ENCODE results near the gene NAT8. TPM values are rescaled to one million over a fixed set of nuclear protein-coding genes. Genes with fewer than 3 reads are reported as not detected.
"Not testable (repeated sequence)": the region's sequence is repeated elsewhere in the genome, so short reads cannot be mapped to it uniquely, and the experiment has no call there.

The NAT8 gene
- total RNA-seq, 6 experiments from 2014 or later: not detected

DNA sequence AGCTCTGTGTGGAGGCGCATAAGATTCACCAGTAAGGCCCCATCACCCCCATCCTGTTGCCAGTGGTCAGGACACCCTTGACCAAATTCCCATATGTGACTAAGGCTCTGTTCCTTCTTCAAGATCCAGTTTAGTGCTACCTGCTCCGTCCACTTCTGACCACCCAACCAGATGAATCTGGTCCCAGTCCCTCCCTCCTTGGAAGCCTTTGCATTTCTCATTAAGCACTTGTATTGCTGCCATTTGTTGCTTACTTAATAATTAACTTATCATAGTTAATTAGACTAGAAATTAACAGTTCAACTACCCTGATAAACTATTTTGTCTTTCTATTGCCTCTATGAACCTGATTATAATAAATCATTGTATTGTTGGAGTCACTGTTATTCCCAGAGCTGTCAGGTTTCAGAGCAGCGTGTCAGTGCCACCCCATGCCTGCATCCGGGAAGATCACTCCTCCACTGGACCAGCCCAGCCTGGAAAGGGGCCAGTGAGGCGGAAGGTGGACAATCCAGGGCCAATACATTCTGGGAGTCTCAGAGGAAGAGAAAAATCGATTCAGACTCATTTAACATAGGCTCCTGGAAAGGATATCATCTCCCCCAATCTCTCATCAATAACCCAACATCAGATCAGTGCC lies 9.5 kb upstream of the NAT8 start:
- DNase-seq: no peak

DNA sequence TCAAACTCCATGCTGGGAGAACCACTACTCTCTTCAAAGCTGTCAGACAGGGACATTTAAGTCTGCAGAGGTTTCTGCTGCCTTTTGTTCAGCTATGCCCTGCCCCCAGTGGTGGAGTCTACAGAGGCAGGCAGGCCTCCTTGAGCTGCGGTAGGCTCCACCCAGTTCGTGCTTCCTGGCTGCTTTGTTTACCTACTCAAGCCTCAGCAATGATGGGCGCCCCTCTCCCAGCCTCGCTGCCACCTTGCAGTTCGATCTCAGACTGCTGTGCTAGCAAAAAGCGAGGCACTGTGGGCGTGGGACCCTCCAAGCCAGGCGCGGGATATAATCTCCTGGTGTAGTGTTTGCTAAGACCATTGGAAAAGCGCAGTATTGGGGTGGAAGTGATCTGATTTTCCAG lies 5.5 kb upstream of the NAT8 start:
- not testable (repeated sequence) for H3K36me3 Mint-ChIP-seq (ENCODE audit: low read depth)

More for the DNA sequence above, 9.5 kb upstream of the NAT8 start:
- Mint-ChIP-seq H3K27me3 (ENCODE audit: insufficient read depth) (peaks cover 12% of the 10 kb centered on the region), H3K27ac (no peak overlapping the region), H3K36me3 (ENCODE audit: low read depth) (no peaks in the 10 kb centered on the region), H3K9me3 (no peaks in the 10 kb centered on the region), H3K4me3 (no peak overlapping the region), H3K4me1 (ENCODE audit: low read depth) (no peaks in the 10 kb centered on the region)
- TF ChIP-seq, protein P1, sequence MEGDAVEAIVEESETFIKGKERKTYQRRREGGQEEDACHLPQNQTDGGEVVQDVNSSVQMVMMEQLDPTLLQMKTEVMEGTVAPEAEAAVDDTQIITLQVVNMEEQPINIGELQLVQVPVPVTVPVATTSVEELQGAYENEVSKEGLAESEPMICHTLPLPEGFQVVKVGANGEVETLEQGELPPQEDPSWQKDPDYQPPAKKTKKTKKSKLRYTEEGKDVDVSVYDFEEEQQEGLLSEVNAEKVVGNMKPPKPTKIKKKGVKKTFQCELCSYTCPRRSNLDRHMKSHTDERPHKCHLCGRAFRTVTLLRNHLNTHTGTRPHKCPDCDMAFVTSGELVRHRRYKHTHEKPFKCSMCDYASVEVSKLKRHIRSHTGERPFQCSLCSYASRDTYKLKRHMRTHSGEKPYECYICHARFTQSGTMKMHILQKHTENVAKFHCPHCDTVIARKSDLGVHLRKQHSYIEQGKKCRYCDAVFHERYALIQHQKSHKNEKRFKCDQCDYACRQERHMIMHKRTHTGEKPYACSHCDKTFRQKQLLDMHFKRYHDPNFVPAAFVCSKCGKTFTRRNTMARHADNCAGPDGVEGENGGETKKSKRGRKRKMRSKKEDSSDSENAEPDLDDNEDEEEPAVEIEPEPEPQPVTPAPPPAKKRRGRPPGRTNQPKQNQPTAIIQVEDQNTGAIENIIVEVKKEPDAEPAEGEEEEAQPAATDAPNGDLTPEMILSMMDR (IDR thresholded peaks at IDR 0.05): no peak

DNA sequence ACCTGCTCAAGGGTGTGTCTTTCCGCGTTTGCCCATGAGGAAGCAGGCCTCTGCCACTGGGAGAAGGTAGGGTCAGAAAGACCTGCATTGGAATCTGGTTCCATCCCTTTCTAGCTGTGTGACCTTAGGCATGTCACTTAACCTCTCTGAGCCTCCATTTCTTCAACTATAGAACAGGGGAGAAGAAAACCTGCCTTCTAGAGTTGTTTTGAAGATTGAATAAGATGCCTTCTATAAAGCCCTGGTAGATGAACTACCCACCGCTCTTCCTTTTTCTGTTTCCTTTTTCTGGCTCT lies 507 bp downstream of the NAT8 start:
- no peak for DNase-seq
- Mint-ChIP-seq H3K27ac (no peak overlapping the region), H3K4me3 (no peak overlapping the region), H3K27me3 (ENCODE audit: insufficient read depth) (peaks cover 28% of the 10 kb centered on the region), H3K9me3 (peaks cover 24% of the 10 kb centered on the region), H3K4me1 (ENCODE audit: low read depth) (no peaks in the 10 kb centered on the region), H3K36me3 (ENCODE audit: low read depth) (no peaks in the 10 kb centered on the region)
- TF ChIP-seq, protein P1 (IDR thresholded peaks at IDR 0.05): no peak

More for the DNA sequence above, 5.5 kb upstream of the NAT8 start:
- H3K27me3 Mint-ChIP-seq (ENCODE audit: insufficient read depth): peaks cover 28% of the 10 kb centered on the region
- H3K27ac Mint-ChIP-seq; DNase-seq; H3K9me3 Mint-ChIP-seq; H3K4me3 Mint-ChIP-seq; H3K4me1 Mint-ChIP-seq (ENCODE audit: low read depth): not testable (repeated sequence)

DNA sequence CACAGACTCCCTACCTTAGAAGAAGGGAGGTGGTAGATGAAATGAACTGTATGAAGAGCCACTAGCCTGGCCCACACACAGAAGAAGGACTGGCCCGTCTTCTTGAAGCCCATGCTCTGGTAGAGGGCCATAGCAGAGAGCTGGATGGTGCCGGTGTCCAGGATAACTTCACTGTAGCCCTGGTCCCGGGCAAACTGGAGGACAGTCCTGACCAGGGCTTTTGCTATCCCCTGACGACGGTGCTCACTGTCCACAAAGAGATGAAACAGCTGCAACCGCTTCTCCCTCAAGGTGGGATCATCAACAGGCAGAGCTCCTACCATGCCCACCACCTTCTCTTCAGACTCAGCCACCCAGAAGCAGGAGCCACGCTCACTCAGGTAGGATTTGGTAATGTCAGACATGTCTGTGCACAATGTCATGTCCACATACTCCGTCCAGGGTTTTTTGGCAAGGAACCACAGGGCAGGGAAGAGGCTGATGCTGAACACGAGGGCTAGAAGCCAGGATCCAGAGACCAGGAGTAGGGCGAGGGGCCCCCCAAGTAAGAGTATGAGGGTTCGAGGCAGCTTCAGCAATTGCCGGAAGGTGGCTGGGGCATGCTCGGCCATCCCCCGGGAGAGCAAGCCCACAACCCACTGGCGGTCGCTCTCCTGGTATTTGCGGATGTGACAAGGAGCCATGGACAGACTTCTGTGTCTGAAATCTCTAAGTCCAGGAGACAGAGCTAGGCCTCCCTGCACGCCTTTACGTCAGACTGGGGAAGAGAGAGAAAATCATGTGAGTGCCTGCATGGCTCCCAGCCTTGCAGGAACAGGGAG lies 1.1 kb downstream of the NAT8 start:
- H3K36me3 Mint-ChIP-seq (ENCODE audit: low read depth): no peaks in the 10 kb centered on the region
- H3K9me3 Mint-ChIP-seq: peaks cover 24% of the 10 kb centered on the region
- H3K4me3 Mint-ChIP-seq: no peak overlapping the region
- TF ChIP-seq, protein P1 (IDR thresholded peaks at IDR 0.05): no peak
- H3K27me3 Mint-ChIP-seq (ENCODE audit: insufficient read depth): peaks cover 26% of the 10 kb centered on the region
- no peak for DNase-seq
- no peak overlapping the region for H3K27ac Mint-ChIP-seq
- H3K4me1 Mint-ChIP-seq (ENCODE audit: low read depth): no peaks in the 10 kb centered on the region

DNA sequence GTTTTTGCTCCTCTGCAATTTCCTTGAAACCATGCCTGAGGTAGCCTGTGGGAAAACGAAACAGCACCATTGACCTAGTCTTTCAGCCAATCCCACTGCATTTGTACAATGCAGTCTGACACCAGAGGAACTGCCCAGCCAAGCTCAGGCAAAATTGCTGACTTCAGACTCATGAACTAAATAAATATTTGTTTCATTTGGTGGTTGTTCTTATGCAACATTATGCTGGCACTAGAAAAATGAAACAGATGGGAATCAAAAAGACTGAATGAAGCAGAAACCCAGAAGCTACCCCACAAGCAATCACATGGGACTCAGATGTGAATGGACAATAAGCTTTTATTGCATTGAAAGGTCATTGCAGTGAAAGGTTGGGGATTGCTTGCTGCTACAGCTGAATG lies 1.7 kb downstream of the NAT8 start:
- TF ChIP-seq, protein P1 (IDR thresholded peaks at IDR 0.05): no peak
- Mint-ChIP-seq H3K4me3 (no peak overlapping the region), H3K36me3 (ENCODE audit: low read depth) (no peaks in the 10 kb centered on the region), H3K9me3 (peaks cover 24% of the 10 kb centered on the region), H3K27ac (no peak overlapping the region), H3K4me1 (ENCODE audit: low read depth) (no peaks in the 10 kb centered on the region), H3K27me3 (ENCODE audit: insufficient read depth) (peaks cover 25% of the 10 kb centered on the region)
- no peak for DNase-seq

DNA sequence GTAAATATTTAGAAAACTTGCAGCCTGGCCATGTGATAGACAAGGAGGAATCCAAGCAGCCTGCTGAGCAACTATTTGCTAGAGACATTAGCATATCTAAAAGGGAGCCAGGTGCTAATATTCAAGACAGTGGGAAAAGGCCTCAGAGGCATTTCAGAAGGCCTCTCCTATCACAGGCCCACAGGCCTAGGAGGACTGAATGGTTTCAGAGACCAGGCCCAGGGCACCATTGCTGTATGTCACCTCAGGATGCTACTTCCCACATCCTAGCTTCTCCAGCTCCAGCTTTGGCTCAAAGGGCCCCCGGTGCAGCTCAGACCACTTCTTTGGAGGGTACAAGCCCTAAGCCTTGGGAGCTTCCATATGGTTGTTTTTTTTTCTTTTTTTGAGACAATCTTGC lies 3.8 kb downstream of the NAT8 start:
- Mint-ChIP-seq H3K4me3 (no peak overlapping the region), H3K4me1 (ENCODE audit: low read depth) (no peaks in the 10 kb centered on the region), H3K9me3 (peaks cover 24% of the 10 kb centered on the region), H3K36me3 (ENCODE audit: low read depth) (no peaks in the 10 kb centered on the region), H3K27me3 (ENCODE audit: insufficient read depth) (peaks cover 11% of the 10 kb centered on the region), H3K27ac (no peak overlapping the region)
- no peak for DNase-seq
- TF ChIP-seq, protein P1 (IDR thresholded peaks at IDR 0.05): no peak

DNA sequence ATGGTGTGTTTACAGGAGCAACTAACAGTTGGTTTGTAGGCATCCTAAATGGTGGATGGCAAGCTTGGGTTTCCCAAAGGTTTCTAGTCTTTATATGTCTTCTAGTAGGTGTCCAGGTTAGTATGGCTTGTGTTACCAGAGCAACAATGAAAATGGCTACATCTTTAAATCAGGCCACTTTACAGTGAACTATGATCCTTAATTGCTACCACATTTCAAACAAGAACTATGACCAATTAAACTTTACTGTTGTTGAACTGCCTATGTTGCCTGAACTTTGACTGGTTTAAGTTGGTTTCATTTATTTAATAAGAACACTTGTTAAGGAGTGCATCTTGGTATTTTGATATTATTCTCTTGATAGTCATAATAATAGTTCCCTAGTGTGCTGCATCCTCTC lies 5.2 kb downstream of the NAT8 start:
- DNase-seq; H3K36me3 Mint-ChIP-seq (ENCODE audit: low read depth); H3K4me3 Mint-ChIP-seq; H3K27me3 Mint-ChIP-seq (ENCODE audit: insufficient read depth); H3K27ac Mint-ChIP-seq; H3K4me1 Mint-ChIP-seq (ENCODE audit: low read depth): not testable (repeated sequence)
- peaks cover 24% of the 10 kb centered on the region for H3K9me3 Mint-ChIP-seq

Data from HFFc6 (cell line).